ENCODE measurements around the gene AUTS2. TPM values are rescaled to one million over a fixed set of nuclear protein-coding genes. Genes with fewer than 3 reads are reported as not detected.

The AUTS2 gene
- total RNA-seq, 1 donor from 2014 or later = 9.9 TPM

DNA sequence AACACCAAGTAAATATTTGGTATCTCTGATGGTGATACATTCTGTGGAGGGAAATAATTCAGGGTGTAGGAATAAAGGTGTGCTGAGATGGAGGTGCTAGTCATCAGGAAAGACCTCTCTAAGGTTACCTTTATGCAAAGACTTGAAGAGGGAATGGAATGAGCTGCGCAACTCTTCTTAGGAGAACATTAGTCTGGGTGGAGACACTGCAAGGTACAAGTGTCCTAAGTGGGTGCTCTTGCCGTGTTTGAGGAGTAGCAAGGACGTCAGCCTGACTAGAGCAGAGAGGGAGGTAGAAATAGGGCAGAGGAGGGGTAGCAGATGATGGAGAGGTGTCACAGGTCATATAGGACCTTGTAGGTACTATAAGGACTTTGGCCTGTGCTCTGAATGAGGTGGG lies 148.1 kb downstream of the AUTS2 start:
- Histone ChIP-seq H3K36me3 (ENCODE audit: control insufficient read depth, insufficient read depth, low read length) (no peaks in the 10 kb centered on the region), H3K4me3 (ENCODE audit: low read depth, low read length) (no peak overlapping the region)
- TF ChIP-seq, protein P1, sequence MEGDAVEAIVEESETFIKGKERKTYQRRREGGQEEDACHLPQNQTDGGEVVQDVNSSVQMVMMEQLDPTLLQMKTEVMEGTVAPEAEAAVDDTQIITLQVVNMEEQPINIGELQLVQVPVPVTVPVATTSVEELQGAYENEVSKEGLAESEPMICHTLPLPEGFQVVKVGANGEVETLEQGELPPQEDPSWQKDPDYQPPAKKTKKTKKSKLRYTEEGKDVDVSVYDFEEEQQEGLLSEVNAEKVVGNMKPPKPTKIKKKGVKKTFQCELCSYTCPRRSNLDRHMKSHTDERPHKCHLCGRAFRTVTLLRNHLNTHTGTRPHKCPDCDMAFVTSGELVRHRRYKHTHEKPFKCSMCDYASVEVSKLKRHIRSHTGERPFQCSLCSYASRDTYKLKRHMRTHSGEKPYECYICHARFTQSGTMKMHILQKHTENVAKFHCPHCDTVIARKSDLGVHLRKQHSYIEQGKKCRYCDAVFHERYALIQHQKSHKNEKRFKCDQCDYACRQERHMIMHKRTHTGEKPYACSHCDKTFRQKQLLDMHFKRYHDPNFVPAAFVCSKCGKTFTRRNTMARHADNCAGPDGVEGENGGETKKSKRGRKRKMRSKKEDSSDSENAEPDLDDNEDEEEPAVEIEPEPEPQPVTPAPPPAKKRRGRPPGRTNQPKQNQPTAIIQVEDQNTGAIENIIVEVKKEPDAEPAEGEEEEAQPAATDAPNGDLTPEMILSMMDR (IDR thresholded peaks at IDR 0.05; ENCODE audit: insufficient read depth, low read length, poor library complexity, severe bottlenecking) = no peak

DNA sequence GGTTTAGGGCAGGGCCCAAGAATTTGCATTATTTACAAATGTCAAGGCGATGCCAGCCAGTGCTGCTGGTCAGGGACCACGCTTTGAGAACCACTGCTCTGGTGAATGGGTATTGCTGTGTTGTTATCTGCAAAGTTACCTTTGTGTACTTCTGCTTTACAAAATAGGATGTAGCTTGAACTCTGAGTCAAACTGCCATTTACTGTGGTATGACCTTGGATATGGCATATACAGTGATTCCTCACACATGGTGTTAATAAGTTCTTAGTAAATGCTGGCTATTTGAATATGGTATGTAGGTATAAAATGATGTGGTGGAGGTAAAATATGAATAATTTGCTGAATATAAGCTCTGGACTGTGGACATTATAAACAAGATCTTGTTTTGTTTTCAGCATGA lies 148.9 kb downstream of the AUTS2 start:
- no peak for DNase-seq (ENCODE audit: low read depth)
- Histone ChIP-seq H3K36me3 (ENCODE audit: control insufficient read depth, insufficient read depth, low read length) (no peaks in the 10 kb centered on the region), H3K27me3 (ENCODE audit: control insufficient read depth, insufficient read depth, low read length) (no peaks in the 10 kb centered on the region), H3K4me3 (ENCODE audit: low read depth, low read length) (no peak overlapping the region)
- TF ChIP-seq, protein P1 (IDR thresholded peaks at IDR 0.05; ENCODE audit: insufficient read depth, low read length, poor library complexity, severe bottlenecking) = no peak

More for the DNA sequence above, 148.1 kb downstream of the AUTS2 start:
- no peaks in the 10 kb centered on the region for H3K27me3 ChIP-seq (ENCODE audit: control insufficient read depth, insufficient read depth, low read length)
- DNase-seq (ENCODE audit: low read depth) = no peak

DNA sequence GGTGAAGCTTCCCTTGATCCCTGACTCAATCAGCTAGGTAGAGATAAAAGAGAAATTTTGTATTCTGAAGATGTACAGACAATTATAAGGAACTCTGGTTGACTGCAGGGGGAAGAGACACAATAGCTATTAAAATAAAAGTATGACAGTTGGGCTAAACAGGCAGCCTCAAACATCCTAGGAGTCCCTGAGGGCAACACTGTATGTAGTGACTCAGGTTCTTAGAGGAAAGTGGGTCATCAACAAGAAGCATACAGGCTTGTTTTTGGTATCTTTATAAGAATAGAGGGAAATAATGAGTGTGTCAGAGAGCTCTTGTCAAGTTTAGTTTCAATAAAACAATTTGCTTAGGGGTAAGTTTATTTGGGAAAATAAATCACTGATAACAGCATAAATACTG lies 150.3 kb downstream of the AUTS2 start:
- no peaks in the 10 kb centered on the region for H3K36me3 ChIP-seq (ENCODE audit: control insufficient read depth, insufficient read depth, low read length)
- TF ChIP-seq, protein P1 (IDR thresholded peaks at IDR 0.05; ENCODE audit: insufficient read depth, low read length, poor library complexity, severe bottlenecking) = no peak
- no peaks in the 10 kb centered on the region for H3K27me3 ChIP-seq (ENCODE audit: control insufficient read depth, insufficient read depth, low read length)
- no peak for DNase-seq (ENCODE audit: low read depth)
- H3K4me3 ChIP-seq (ENCODE audit: low read depth, low read length) = no peak overlapping the region

DNA sequence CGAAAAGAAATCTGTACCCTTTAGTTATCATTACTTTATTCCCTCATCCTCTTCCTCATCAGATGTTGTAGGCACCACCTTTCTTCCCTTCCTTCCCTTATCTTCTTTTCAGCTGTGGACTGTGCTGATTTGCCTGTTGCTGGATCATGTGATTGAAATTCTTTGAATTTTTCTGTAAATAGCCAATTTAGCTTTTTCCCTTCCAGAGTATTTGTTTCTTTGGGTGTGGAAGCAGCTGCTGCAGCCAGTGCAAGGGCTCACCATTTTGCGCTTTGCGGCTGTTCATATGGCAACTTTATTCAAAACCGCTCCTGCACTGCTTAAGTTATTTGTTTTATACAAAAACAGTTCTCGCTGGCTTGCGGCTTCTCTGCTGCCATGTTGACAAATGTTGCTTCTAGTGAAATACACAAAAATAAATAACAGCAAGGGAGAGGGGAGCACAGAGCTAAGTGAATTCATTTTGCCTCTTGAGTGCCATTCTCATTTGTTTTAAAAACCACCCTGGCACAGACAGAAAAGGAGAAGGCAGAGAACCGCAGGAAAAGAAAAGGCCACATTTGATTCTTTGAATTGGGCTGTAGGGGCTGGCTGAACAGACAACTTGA lies 151.2 kb downstream of the AUTS2 start:
- Histone ChIP-seq H3K27me3 (ENCODE audit: control insufficient read depth, insufficient read depth, low read length) (no peaks in the 10 kb centered on the region), H3K36me3 (ENCODE audit: control insufficient read depth, insufficient read depth, low read length) (no peaks in the 10 kb centered on the region), H3K4me3 (ENCODE audit: low read depth, low read length) (no peak overlapping the region)
- TF ChIP-seq, protein P1 (IDR thresholded peaks at IDR 0.05; ENCODE audit: insufficient read depth, low read length, poor library complexity, severe bottlenecking) = no peak
- no peak for DNase-seq (ENCODE audit: low read depth)

DNA sequence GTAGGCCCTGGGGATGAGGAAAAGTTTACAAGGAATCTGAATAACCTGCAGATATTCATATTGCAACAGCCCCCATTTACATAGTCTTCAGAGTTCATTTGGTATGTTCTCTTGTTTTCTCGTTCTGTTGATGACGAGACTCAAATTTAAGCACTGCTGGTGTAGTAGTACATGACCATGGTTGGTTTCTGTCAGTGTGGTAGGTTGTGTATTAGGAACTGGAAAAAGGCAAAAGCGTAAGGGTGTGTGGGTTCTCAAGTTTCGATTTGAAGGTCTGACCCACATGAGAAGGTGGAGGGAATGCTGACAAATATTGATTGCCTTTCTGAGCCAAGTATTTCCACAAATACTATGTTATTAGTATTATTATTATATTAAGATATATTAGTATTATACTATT lies 151.7 kb downstream of the AUTS2 start:
- no peak for DNase-seq (ENCODE audit: low read depth)
- Histone ChIP-seq H3K27me3 (ENCODE audit: control insufficient read depth, insufficient read depth, low read length) (no peaks in the 10 kb centered on the region), H3K36me3 (ENCODE audit: control insufficient read depth, insufficient read depth, low read length) (no peaks in the 10 kb centered on the region), H3K4me3 (ENCODE audit: low read depth, low read length) (no peak overlapping the region)
- TF ChIP-seq, protein P1 (IDR thresholded peaks at IDR 0.05; ENCODE audit: insufficient read depth, low read length, poor library complexity, severe bottlenecking) = no peak

DNA sequence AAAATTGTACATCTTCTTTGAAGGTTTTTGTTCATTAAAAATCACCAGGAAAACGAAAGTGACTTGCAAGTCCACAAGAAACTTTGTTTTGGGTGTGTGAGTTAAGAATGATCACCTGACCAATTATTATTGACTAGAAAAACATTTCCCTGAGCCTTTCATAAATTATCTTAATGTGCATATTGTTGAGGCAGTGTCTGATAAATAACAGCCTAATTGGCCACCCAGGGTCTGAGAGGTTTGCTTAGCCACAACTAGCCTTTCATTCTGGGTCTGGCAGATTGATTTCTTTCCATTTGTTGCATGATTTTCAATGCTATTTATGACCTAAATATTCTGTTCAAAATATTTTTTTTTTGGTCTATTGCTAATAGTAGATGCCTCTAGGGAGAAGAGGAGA lies 152.8 kb downstream of the AUTS2 start:
- Histone ChIP-seq H3K27me3 (ENCODE audit: control insufficient read depth, insufficient read depth, low read length) (no peaks in the 10 kb centered on the region), H3K36me3 (ENCODE audit: control insufficient read depth, insufficient read depth, low read length) (no peaks in the 10 kb centered on the region), H3K4me3 (ENCODE audit: low read depth, low read length) (no peak overlapping the region)
- TF ChIP-seq, protein P1 (IDR thresholded peaks at IDR 0.05; ENCODE audit: insufficient read depth, low read length, poor library complexity, severe bottlenecking) = no peak
- no peak for DNase-seq (ENCODE audit: low read depth)

All from kidney epithelial cell (primary cell).